Measurements from ENCODE around the gene TMEM240. TPM values are rescaled to one million over a fixed set of nuclear protein-coding genes. Genes with fewer than 3 reads are reported as not detected.

Gene TMEM240
- total RNA-seq, 4 donors from 2014 or later = 1.2 to 4.5 (median 1.3) TPM

Other genes with a start within 250 kb of the TMEM240 start
- 10 to 100 TPM; 31.6 to 51.2 (median 42.1) TPM for gene ACAP3, start 232.7 kb downstream of the TMEM240 start, total RNA-seq
- gene PUSL1, start 232.0 kb downstream of the TMEM240 start, total RNA-seq = 10 to 100 TPM; 24.0 to 41.4 (median 28.0) TPM
- gene INTS11, start 216.0 kb downstream of the TMEM240 start, total RNA-seq = 100 to 1,000 TPM in 2 of 4 donors, 10 to 100 TPM in 2; 68.9 to 116 (median 94.7) TPM
- gene CPTP, start 215.8 kb downstream of the TMEM240 start, total RNA-seq = 10 to 100 TPM; 16.7 to 37.3 (median 24.3) TPM
- gene TAS1R3, start 209.3 kb downstream of the TMEM240 start, total RNA-seq = 1 to 10 TPM in 2 of 4 donors, under 1 TPM in 2; 0.11 to 1.4 (median 0.68) TPM
- gene DVL1, start 191.2 kb downstream of the TMEM240 start, total RNA-seq = 10 to 100 TPM; 46.6 to 79.4 (median 61.7) TPM
- 100 to 1,000 TPM in 3 of 4 donors, 10 to 100 TPM in 1; 57.1 to 143 (median 106) TPM for gene MXRA8, start 182.1 kb downstream of the TMEM240 start, total RNA-seq
- 100 to 1,000 TPM in 2 of 4 donors, 10 to 100 TPM in 2; 73.8 to 198 (median 105) TPM for gene AURKAIP1, start 165.4 kb downstream of the TMEM240 start, total RNA-seq
- gene CCNL2, start 141.3 kb downstream of the TMEM240 start, total RNA-seq = 100 to 1,000 TPM; 167 to 307 (median 215) TPM
- gene MRPL20, start 133.3 kb downstream of the TMEM240 start, total RNA-seq = 100 to 1,000 TPM; 123 to 199 (median 160) TPM
- gene ANKRD65, start 119.3 kb downstream of the TMEM240 start, total RNA-seq = 1 to 10 TPM; 2.0 to 3.2 (median 2.4) TPM
- gene VWA1, start 104.9 kb downstream of the TMEM240 start, total RNA-seq = 10 to 100 TPM; 11.4 to 52.0 (median 30.3) TPM
- gene ATAD3C, start 90.9 kb downstream of the TMEM240 start, total RNA-seq = 10 to 100 TPM in 2 of 4 donors, 1 to 10 TPM in 2; 4.9 to 29.9 (median 15.1) TPM
- 10 to 100 TPM; 13.8 to 29.1 (median 15.0) TPM for gene ATAD3B, start 68.9 kb downstream of the TMEM240 start, total RNA-seq
- gene ATAD3A, start 28.5 kb downstream of the TMEM240 start, total RNA-seq = 10 to 100 TPM; 21.6 to 34.2 (median 28.5) TPM
- gene SSU72, start 34.2 kb upstream of the TMEM240 start, total RNA-seq = 100 to 1,000 TPM; 204 to 294 (median 241) TPM
- gene FNDC10, start 59.5 kb upstream of the TMEM240 start, total RNA-seq = 1 to 10 TPM; 1.0 to 9.9 (median 5.3) TPM
- gene MIB2, start 74.9 kb upstream of the TMEM240 start, total RNA-seq = 100 to 1,000 TPM in 1 of 4 donors, 10 to 100 TPM in 3; 54.6 to 110 (median 86.4) TPM
- gene MMP23B, start 91.5 kb upstream of the TMEM240 start, total RNA-seq = 1 to 10 TPM in 3 of 4 donors, under 1 TPM in 1; 0.67 to 7.8 (median 3.5) TPM
- gene CDK11B, start 118.4 kb upstream of the TMEM240 start, total RNA-seq = 10 to 100 TPM; 12.8 to 23.7 (median 15.0) TPM
- 10 to 100 TPM; 35.5 to 85.1 (median 50.2) TPM for gene SLC35E2B, start 152.2 kb upstream of the TMEM240 start, total RNA-seq
- gene CDK11A, start 183.7 kb upstream of the TMEM240 start, total RNA-seq = 10 to 100 TPM; 14.7 to 36.1 (median 29.5) TPM
- gene NADK, start 237.8 kb upstream of the TMEM240 start, total RNA-seq = 10 to 100 TPM; 64.8 to 91.4 (median 84.2) TPM

Data from thyroid gland (tissue), 4 donors.